Karpas-422 (cell line): ENCODE results near the gene PTPRD. TPM values are rescaled to one million over a fixed set of nuclear protein-coding genes. Genes with fewer than 3 reads are reported as not detected.

Experiments
- DNase-seq: peaks from one replicate; pipeline ENCODE4 v3.0.0-alpha.2; 2015
- H2AFZ ChIP-seq: fragments of 200-600 bp; sonication (generic); 2 replicates; pipeline ENCODE4 v1.6.1; 2014; ENCODE audit warnings: antibody characterized with exemption, low read length, mixed read lengths
- H3K27ac ChIP-seq: fragments of 200-600 bp; sonication (generic); 2 replicates; pipeline ENCODE4 v1.5.1; 2014; ENCODE audit warnings: mild to moderate bottlenecking, low read length, moderate library complexity
- H3K27me3 ChIP-seq: fragments of 200-600 bp; sonication (generic); 2 replicates; pipeline ENCODE4 v1.6.1; 2014; ENCODE audit warnings: low read length, mixed read lengths
- H3K36me3 ChIP-seq: fragments of 200-600 bp; sonication (generic); 2 replicates; pipeline ENCODE4 v1.6.1; 2014; ENCODE audit warnings: low read length, mixed read lengths; ENCODE audit not compliant: insufficient read depth
- H3K4me1 ChIP-seq: fragments of 200-600 bp; sonication (generic); 2 replicates; pipeline ENCODE4 v1.6.1; 2014; ENCODE audit warnings: mild to moderate bottlenecking, low read length, mixed read lengths
- H3K4me2 ChIP-seq: fragments of 200-600 bp; sonication (generic); 2 replicates; pipeline ENCODE4 v1.6.1; 2014; ENCODE audit warnings: low read length, low read depth, mild to moderate bottlenecking; ENCODE audit not compliant: poor library complexity, severe bottlenecking
- H3K4me3 ChIP-seq: fragments of 200-600 bp; sonication (generic); 2 replicates; pipeline ENCODE4 v1.5.1; 2014; ENCODE audit warnings: mild to moderate bottlenecking, antibody characterized with exemption, low read length, mixed read lengths
- H3K79me2 ChIP-seq: fragments of 200-600 bp; sonication (generic); 2 replicates; pipeline ENCODE4 v1.6.1; 2014; ENCODE audit warnings: mild to moderate bottlenecking, low read length, mixed read lengths
- H3K9ac ChIP-seq: fragments of 200-600 bp; sonication (generic); 2 replicates; pipeline ENCODE4 v1.6.0; 2014; ENCODE audit warnings: low read length
- H3K9me2 ChIP-seq: fragments of 200-600 bp; sonication (generic), shearing (Covaris generic); replicated peaks from 2 replicates; pipeline ENCODE4 v1.6.0; 2014; ENCODE audit warnings: mild to moderate bottlenecking, low read length, moderate library complexity; ENCODE audit not compliant: insufficient read depth
- H3K9me3 ChIP-seq: fragments of 300-700, 200-600 bp; sonication (generic); 2 replicates; pipeline ENCODE4 v1.6.1; 2014; ENCODE audit warnings: low read length, mixed read lengths
- H4K20me1 ChIP-seq: fragments of 200-600 bp; sonication (generic); 2 replicates; pipeline ENCODE4 v1.6.1; 2014; ENCODE audit warnings: mild to moderate bottlenecking, antibody characterized with exemption, low read length, low read depth; ENCODE audit not compliant: insufficient read depth
- total RNA-seq: library from RNA; depleted of rRNA; stranded (reverse); fragments of >200 nt; shearing (Covaris generic); gene quantifications from 2 replicates; pipeline ENCODE4 v1.2.3, GENCODE V29; 2014; ENCODE audit warnings: low replicate concordance

Gene PTPRD
- total RNA-seq, 1 experiment from 2014 or later: 0.63 TPM

- Histone ChIP-seq H3K27ac (no peak overlapping the region), H3K9me2 (no peaks in the 10 kb centered on the region), H3K79me2 (no peaks in the 10 kb centered on the region), H3K4me3 (no peak overlapping the region), H3K4me1 (no peaks in the 10 kb centered on the region), H3K9ac (no peak overlapping the region), H2AFZ (no peak overlapping the region), H3K27me3 (no peaks in the 10 kb centered on the region), H3K4me2 (no peak overlapping the region), H4K20me1 (no peaks in the 10 kb centered on the region), H3K36me3 (no peaks in the 10 kb centered on the region), H3K9me3 (peaks cover 40% of the 10 kb centered on the region)
- DNase-seq: no peak
Measured at GRCh38 chr9:10259668-10260067, 353.1 kb downstream of the PTPRD start.

GRCh38 chr9:10255758-10256157 is 357.0 kb downstream of the PTPRD start:
- Histone ChIP-seq H4K20me1 (no peaks in the 10 kb centered on the region), H3K9me3 (peaks cover 28% of the 10 kb centered on the region), H3K27me3 (no peaks in the 10 kb centered on the region), H3K79me2 (no peaks in the 10 kb centered on the region), H3K9ac (no peak overlapping the region), H3K4me1 (no peaks in the 10 kb centered on the region), H3K9me2 (no peaks in the 10 kb centered on the region), H3K4me3 (no peak overlapping the region), H3K36me3 (no peaks in the 10 kb centered on the region), H3K4me2 (no peak overlapping the region), H3K27ac (no peak overlapping the region), H2AFZ (no peak overlapping the region)
- DNase-seq: no peak

DNA sequence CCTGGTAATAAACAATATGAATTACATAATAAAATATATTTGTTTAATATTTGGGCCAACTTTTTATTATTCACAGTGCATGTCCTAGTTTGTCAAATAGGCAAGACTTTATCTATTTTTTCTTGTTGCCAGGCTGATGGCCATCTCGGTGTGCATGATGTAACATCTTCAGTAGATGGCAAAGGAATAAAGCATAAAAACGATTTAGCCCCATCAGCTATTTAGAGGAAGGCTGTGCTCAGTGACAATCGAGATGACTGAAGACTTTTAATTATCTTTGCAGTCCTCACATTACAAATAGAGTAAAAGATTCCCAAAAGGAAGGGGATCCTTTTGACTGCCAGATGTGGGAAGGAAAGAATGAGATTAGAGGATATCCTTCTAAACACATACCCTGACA is 358.5 kb downstream of the PTPRD start:
- no peak overlapping the region for H3K27ac ChIP-seq
- H3K4me1 ChIP-seq: no peaks in the 10 kb centered on the region
- no peak overlapping the region for H3K4me2 ChIP-seq
- no peaks in the 10 kb centered on the region for H3K27me3 ChIP-seq
- no peak overlapping the region for H2AFZ ChIP-seq
- no peaks in the 10 kb centered on the region for H3K79me2 ChIP-seq
- H3K9me2 ChIP-seq: no peaks in the 10 kb centered on the region
- H3K9ac ChIP-seq: no peak overlapping the region
- peaks cover 24% of the 10 kb centered on the region for H3K9me3 ChIP-seq
- no peak for DNase-seq
- no peaks in the 10 kb centered on the region for H3K36me3 ChIP-seq
- no peak overlapping the region for H3K4me3 ChIP-seq
- H4K20me1 ChIP-seq: no peaks in the 10 kb centered on the region

- Histone ChIP-seq H4K20me1 (no peaks in the 10 kb centered on the region), H3K4me3 (no peak overlapping the region), H3K9me2 (no peaks in the 10 kb centered on the region), H3K9ac (no peak overlapping the region), H3K9me3 (peaks cover 23% of the 10 kb centered on the region), H3K4me1 (no peaks in the 10 kb centered on the region), H3K36me3 (no peaks in the 10 kb centered on the region), H3K79me2 (no peaks in the 10 kb centered on the region), H3K4me2 (no peak overlapping the region), H2AFZ (no peak overlapping the region), H3K27ac (no peak overlapping the region), H3K27me3 (no peaks in the 10 kb centered on the region)
- DNase-seq: no peak
Measured at GRCh38 chr9:10253341-10253740, 359.5 kb downstream of the PTPRD start.

- Histone ChIP-seq H4K20me1 (no peaks in the 10 kb centered on the region), H2AFZ (no peak overlapping the region), H3K9me3 (peaks cover 19% of the 10 kb centered on the region), H3K36me3 (no peaks in the 10 kb centered on the region), H3K9ac (no peak overlapping the region), H3K4me1 (no peaks in the 10 kb centered on the region), H3K27ac (no peak overlapping the region), H3K4me3 (no peak overlapping the region), H3K4me2 (no peak overlapping the region), H3K27me3 (no peaks in the 10 kb centered on the region), H3K9me2 (no peaks in the 10 kb centered on the region), H3K79me2 (no peaks in the 10 kb centered on the region)
- no peak for DNase-seq
Measured at GRCh38 chr9:10252174-10252573, 360.6 kb downstream of the PTPRD start.

GRCh38 chr9:10251490-10251889 is 361.3 kb downstream of the PTPRD start:
- no peaks in the 10 kb centered on the region for H3K4me1 ChIP-seq
- no peak overlapping the region for H3K4me2 ChIP-seq
- H3K36me3 ChIP-seq: no peaks in the 10 kb centered on the region
- no peak for DNase-seq
- H3K9me3 ChIP-seq: peaks cover 17% of the 10 kb centered on the region
- H2AFZ ChIP-seq: no peak overlapping the region
- H3K27ac ChIP-seq: no peak overlapping the region
- H3K9me2 ChIP-seq: no peaks in the 10 kb centered on the region
- H3K9ac ChIP-seq: no peak overlapping the region
- no peaks in the 10 kb centered on the region for H4K20me1 ChIP-seq
- no peaks in the 10 kb centered on the region for H3K79me2 ChIP-seq
- no peaks in the 10 kb centered on the region for H3K27me3 ChIP-seq
- H3K4me3 ChIP-seq: no peak overlapping the region

GRCh38 chr9:10250219-10250618 is 362.6 kb downstream of the PTPRD start:
- Histone ChIP-seq H2AFZ (no peak overlapping the region), H3K9me2 (no peaks in the 10 kb centered on the region), H3K4me2 (no peak overlapping the region), H3K4me1 (no peaks in the 10 kb centered on the region), H3K27me3 (no peaks in the 10 kb centered on the region), H3K36me3 (no peaks in the 10 kb centered on the region), H3K4me3 (no peak overlapping the region), H3K27ac (no peak overlapping the region), H4K20me1 (no peaks in the 10 kb centered on the region), H3K79me2 (no peaks in the 10 kb centered on the region), H3K9me3 (peaks cover 24% of the 10 kb centered on the region), H3K9ac (no peak overlapping the region)
- DNase-seq: no peak

- Histone ChIP-seq H3K4me3 (no peak overlapping the region), H3K79me2 (no peaks in the 10 kb centered on the region), H3K36me3 (no peaks in the 10 kb centered on the region), H3K9ac (no peak overlapping the region), H3K9me3 (peaks cover 24% of the 10 kb centered on the region), H4K20me1 (no peaks in the 10 kb centered on the region), H3K4me2 (no peak overlapping the region), H3K9me2 (no peaks in the 10 kb centered on the region), H2AFZ (no peak overlapping the region), H3K27me3 (no peaks in the 10 kb centered on the region), H3K27ac (no peak overlapping the region), H3K4me1 (no peaks in the 10 kb centered on the region)
- DNase-seq: no peak
Measured at GRCh38 chr9:10248890-10249289, 363.9 kb downstream of the PTPRD start.

GRCh38 chr9:10242255-10242654 is 370.5 kb downstream of the PTPRD start:
- no peaks in the 10 kb centered on the region for H3K4me1 ChIP-seq
- no peak overlapping the region for H3K4me2 ChIP-seq
- H3K36me3 ChIP-seq: no peaks in the 10 kb centered on the region
- no peaks in the 10 kb centered on the region for H3K9me2 ChIP-seq
- no peak overlapping the region for H3K27ac ChIP-seq
- H2AFZ ChIP-seq: no peak overlapping the region
- no peaks in the 10 kb centered on the region for H4K20me1 ChIP-seq
- DNase-seq: no peak
- no peak overlapping the region for H3K4me3 ChIP-seq
- peaks cover 33% of the 10 kb centered on the region for H3K9me3 ChIP-seq
- no peaks in the 10 kb centered on the region for H3K79me2 ChIP-seq
- H3K27me3 ChIP-seq: no peaks in the 10 kb centered on the region
- H3K9ac ChIP-seq: no peak overlapping the region
